ENCODE data around the gene UNC45A.
"Not testable (repeated sequence)": the region's sequence is repeated elsewhere in the genome, so short reads cannot be mapped to it uniquely, and the experiment has no call there.

The UNC45A gene

GRCh38 chr15:90934949-90935751, at the start of gene UNC45A:
TSS of gene UNC45A (plus strand) at chr15:90935285. CDS start at chr15:90935325, 40 bp downstream.
- DNase-seq (ENCODE audit: low read depth in 1 of 2, low spot score in 1 of 2): peak; percentile 90 to 91

GRCh38 chr15:90885432-90886290, 49.4 kb upstream of the UNC45A start:
- DNase-seq (ENCODE audit: low read depth in 1 of 2, low spot score in 1 of 2): peak; percentile 72 to 77

GRCh38 chr15:90886291-90886614, 48.8 kb upstream of the UNC45A start:
- no peak for DNase-seq (ENCODE audit: low read depth in 1 of 2, low spot score in 1 of 2)

GRCh38 chr15:90887037-90887481, 48.0 kb upstream of the UNC45A start:
- no peak for DNase-seq (ENCODE audit: low read depth in 1 of 2, low spot score in 1 of 2)

GRCh38 chr15:90889313-90889730, 45.8 kb upstream of the UNC45A start:
- no peak for DNase-seq (ENCODE audit: low read depth in 1 of 2, low spot score in 1 of 2)

GRCh38 chr15:90889736-90890456, 45.2 kb upstream of the UNC45A start:
- no peak for DNase-seq (ENCODE audit: low read depth in 1 of 2, low spot score in 1 of 2)

- no peak for DNase-seq (ENCODE audit: low read depth in 1 of 2, low spot score in 1 of 2)
Observed at GRCh38 chr15:90890839-90891238, 44.2 kb upstream of the UNC45A start.

- DNase-seq (ENCODE audit: low read depth in 1 of 2, low spot score in 1 of 2): no peak
Observed at GRCh38 chr15:90891346-90891949, 43.6 kb upstream of the UNC45A start.

- no peak for DNase-seq (ENCODE audit: low read depth in 1 of 2, low spot score in 1 of 2)
Observed at GRCh38 chr15:90892023-90892422, 43.1 kb upstream of the UNC45A start.

GRCh38 chr15:90892498-90893174, 42.4 kb upstream of the UNC45A start:
- no peak for DNase-seq (ENCODE audit: low read depth in 1 of 2, low spot score in 1 of 2)

GRCh38 chr15:90893175-90894090, 41.7 kb upstream of the UNC45A start:
- DNase-seq (ENCODE audit: low read depth in 1 of 2, low spot score in 1 of 2): no peak

GRCh38 chr15:90895571-90896117, 39.4 kb upstream of the UNC45A start:
- no peak for DNase-seq (ENCODE audit: low read depth in 1 of 2, low spot score in 1 of 2)

GRCh38 chr15:90897131-90897655, 37.9 kb upstream of the UNC45A start:
- not testable (repeated sequence) for DNase-seq (ENCODE audit: low read depth in 1 of 2, low spot score in 1 of 2)

GRCh38 chr15:90901175-90902039, 33.7 kb upstream of the UNC45A start:
- no peak for DNase-seq (ENCODE audit: low read depth in 1 of 2, low spot score in 1 of 2)

- DNase-seq (ENCODE audit: low read depth in 1 of 2, low spot score in 1 of 2): peak; percentile 56 to 57
Observed at GRCh38 chr15:90902040-90902839, 32.8 kb upstream of the UNC45A start.

GRCh38 chr15:90902840-90903732, 32.0 kb upstream of the UNC45A start, which contains the start of gene MAN2A2:
TSS of gene MAN2A2 (plus strand) at chr15:90903302. CDS start at chr15:90904208, 906 bp downstream.
- DNase-seq (ENCODE audit: low read depth in 1 of 2, low spot score in 1 of 2): peak; percentile 64 to 71
